B cell (primary cell): Measurements from ENCODE around the gene CFAP251.

Experiments used
- EZH2 ChIP-seq: IDR thresholded peaks from 2 replicates; pipeline ENCODE4 v1.6.1; 2012; ENCODE audit warnings: borderline replicate concordance, low read depth, mild to moderate bottlenecking, moderate library complexity, low read length; ENCODE audit not compliant: insufficient read depth, poor library complexity, severe bottlenecking
- TF ChIP-seq, protein P1 (sequence below): fragments of 200-600 bp; IDR thresholded peaks from one replicate; pipeline ENCODE4 v1.8.0; 2022; ENCODE audit warnings: antibody characterized with exemption, mild to moderate bottlenecking

DNA sequence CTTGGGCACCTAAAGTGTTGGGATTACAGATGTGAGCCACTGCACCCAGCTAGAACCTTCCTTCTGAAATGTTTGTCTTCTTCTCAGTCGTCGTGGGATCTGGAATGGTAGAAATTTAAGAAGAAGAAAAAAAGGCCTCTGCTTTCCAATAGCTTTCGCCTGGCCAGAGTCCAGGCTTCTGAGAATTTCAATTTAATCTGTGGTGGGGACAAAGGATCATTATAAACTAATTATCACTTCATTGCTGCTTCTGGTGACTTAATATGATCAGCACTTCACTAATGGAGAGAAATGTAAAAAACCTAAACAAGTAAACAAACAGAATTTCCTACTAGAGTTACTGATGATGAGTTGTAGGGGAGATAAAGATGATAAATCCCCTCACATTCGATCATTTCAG is 51.3 kb downstream of the CFAP251 start:
- TF ChIP-seq, protein P1, sequence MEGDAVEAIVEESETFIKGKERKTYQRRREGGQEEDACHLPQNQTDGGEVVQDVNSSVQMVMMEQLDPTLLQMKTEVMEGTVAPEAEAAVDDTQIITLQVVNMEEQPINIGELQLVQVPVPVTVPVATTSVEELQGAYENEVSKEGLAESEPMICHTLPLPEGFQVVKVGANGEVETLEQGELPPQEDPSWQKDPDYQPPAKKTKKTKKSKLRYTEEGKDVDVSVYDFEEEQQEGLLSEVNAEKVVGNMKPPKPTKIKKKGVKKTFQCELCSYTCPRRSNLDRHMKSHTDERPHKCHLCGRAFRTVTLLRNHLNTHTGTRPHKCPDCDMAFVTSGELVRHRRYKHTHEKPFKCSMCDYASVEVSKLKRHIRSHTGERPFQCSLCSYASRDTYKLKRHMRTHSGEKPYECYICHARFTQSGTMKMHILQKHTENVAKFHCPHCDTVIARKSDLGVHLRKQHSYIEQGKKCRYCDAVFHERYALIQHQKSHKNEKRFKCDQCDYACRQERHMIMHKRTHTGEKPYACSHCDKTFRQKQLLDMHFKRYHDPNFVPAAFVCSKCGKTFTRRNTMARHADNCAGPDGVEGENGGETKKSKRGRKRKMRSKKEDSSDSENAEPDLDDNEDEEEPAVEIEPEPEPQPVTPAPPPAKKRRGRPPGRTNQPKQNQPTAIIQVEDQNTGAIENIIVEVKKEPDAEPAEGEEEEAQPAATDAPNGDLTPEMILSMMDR, result no peak
- TF ChIP-seq EZH2, result no peak
